HG03196 (cell line): Measurements from ENCODE around the gene RPH3AL.

Source experiments
- ATAC-seq: cut with Tn5 transposase; IDR thresholded peaks from one replicate; pipeline ENCODE4 v1.9.1; 2021; ENCODE audit not compliant: unreplicated experiment

RPH3AL gene

GRCh38 chr17:353838-354234 lies 1.2 kb upstream of the RPH3AL start:
- ATAC-seq, result no peak

- no peak for ATAC-seq
Observed at GRCh38 chr17:353213-353837, 718 bp upstream of the RPH3AL start.

DNA sequence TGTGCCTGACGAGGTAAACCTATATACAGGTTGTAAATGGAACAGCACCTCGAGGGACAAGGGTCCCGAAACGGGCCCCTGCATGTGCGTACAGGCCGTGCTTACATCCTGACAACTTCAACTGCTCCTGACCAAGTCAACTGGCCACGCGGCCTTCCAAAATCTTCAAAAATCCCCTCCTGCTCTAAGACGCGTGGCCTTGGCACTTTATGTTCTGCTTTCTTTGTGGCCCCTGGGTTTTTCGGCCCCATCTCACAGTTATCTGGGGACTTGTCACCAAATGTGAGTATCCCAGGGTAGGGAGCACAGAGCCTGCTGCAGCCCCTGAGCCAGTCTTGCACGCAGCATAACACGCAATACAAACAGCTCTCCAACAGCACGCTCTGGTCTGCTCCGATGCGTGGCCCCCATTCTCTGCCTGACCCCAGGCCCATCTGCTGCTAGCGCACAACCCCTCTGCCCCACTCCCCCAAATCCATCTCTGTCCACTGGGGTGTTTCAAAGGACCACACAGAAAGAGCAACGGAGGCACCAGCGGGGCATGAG lies 659 bp downstream of the RPH3AL start:
- no peak for ATAC-seq

- no peak for ATAC-seq
Observed at GRCh38 chr17:351449-351738, 1.2 kb downstream of the RPH3AL start.

DNA sequence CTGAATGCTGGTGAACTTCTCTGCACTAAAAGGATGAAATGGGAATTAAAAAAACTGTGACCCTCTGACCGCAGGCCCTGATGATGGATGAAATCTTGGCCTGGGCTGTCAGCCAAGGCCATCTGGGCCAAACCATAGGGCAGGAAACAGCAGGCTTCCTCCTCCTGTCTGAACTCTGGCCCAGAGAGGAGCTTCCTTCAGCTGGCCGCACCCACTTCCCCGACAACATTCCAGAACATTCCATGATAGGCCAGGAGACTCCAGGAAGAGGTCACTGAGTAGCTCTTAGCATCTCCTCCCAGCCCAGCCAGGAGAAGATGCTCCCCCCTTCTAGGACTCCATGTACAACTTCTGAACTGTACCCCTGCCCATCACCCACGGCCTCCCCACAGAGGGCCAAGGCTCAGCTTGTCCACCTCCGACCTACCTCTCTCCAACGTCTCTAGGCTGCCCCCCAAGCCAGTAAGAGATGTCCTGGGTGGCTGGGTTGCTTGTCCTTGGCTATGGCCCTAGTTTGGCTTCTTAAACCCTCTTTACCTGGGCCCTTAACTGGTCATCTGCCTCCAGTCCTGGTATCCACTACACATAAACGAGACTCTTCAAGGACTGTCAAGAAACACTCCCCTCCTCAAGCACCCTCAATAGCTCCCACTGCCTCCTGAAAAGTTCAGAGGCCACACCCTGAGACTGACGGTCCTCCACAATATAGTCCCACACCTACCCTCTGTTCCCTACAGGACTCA lies 1.7 kb downstream of the RPH3AL start:
- no peak for ATAC-seq

DNA sequence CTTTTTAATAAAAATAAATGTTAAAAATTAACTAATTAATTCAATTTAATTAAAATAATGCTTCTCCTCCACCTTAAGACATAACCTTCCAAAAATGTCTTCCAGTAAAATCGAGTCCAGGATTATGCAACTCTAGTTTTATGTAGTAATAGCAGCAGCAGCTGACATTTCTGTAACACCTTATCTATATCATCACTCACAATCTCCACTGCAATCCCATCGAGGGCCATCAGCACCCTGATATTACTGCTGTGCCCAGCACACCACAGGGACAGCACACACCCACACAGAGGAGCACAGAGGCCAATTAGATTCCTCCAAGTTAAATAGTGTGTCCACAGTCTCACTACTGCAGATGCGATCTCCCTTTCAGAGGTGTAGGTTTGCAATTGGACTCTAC lies 2.9 kb downstream of the RPH3AL start:
- ATAC-seq, result no peak

- ATAC-seq, result no peak
Observed at GRCh38 chr17:348692-349425, 3.7 kb downstream of the RPH3AL start.

GRCh38 chr17:348012-348411 lies 4.6 kb downstream of the RPH3AL start:
- no peak for ATAC-seq

GRCh38 chr17:347309-347899 lies 5.2 kb downstream of the RPH3AL start:
- no peak for ATAC-seq

- ATAC-seq, result no peak
Observed at GRCh38 chr17:345992-346785, 6.4 kb downstream of the RPH3AL start.

DNA sequence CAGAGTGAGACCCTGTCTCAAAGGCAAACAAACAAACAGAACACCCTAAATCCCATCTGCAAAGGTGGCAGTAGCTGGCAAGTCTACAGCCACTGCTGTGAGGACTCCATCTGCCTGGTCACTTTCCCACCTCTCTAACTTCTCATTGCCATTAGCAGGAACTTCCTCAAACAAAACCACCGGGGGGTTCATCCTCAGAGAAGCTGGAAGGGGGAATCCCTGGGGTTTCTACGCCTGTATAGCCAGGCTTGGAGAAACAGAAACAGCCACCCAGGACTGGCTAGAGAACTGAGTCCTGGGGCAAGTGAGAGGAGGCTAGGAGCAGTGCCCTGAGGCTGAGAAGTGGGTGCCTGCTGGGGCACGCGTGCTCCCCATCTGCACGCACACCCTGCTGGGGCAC lies 7.3 kb downstream of the RPH3AL start:
- no peak for ATAC-seq

DNA sequence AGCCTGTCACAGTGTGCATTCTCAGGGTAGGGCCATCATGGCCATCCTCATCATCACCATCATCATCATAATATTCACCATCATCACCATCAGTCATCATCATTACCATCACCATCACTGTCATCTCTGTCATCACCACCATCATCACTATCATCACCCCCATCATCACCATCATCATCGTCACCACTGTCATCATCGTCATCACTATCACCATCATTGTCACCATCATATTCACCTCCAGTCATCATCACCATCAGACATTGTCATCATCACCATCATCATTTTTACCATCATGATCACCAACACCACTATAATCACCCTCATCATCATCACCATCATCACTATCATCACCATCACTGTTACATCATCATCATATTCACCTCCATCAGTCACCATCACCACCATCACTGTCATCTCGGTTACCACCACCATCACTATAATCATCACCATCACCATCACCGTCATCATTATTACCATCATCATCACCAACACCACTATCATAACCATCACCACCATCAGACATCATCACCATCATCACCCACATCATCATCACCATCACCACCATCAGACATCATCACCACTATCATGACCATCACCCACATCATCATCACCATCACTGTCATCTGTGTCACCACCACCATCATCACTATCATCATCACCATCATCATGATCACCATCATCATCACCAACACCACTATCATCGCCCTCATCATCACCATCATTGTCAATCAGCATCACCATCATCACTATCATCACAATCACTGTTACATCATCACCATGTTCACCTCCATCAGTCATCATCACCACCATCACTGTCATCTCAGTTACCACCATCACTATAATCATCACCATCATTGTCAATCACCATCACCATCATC lies 8.5 kb downstream of the RPH3AL start:
- no peak for ATAC-seq

GRCh38 chr17:343211-343610 lies 9.4 kb downstream of the RPH3AL start:
- ATAC-seq, result no peak

DNA sequence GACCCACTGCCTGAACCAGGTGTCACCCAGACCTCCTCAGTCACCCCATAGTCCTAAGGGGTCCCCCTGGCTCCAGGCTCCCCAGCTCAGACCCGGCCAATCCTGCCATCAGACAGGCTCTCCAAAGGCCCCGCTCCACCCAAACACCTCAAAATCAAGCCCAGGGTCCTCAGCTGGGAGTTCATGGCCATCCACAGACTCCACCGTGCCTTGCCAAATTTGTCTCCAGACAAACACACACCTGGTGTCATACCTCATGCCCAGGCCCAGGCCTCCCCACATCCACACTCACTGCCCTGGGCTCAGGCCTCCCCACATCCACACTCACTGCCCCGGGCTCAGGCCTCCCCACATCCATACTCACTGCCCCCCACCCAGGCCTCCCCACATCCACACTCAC lies 12.5 kb downstream of the RPH3AL start:
- ATAC-seq, result no peak

- no peak for ATAC-seq
Observed at GRCh38 chr17:339193-340061, 13.2 kb downstream of the RPH3AL start.

DNA sequence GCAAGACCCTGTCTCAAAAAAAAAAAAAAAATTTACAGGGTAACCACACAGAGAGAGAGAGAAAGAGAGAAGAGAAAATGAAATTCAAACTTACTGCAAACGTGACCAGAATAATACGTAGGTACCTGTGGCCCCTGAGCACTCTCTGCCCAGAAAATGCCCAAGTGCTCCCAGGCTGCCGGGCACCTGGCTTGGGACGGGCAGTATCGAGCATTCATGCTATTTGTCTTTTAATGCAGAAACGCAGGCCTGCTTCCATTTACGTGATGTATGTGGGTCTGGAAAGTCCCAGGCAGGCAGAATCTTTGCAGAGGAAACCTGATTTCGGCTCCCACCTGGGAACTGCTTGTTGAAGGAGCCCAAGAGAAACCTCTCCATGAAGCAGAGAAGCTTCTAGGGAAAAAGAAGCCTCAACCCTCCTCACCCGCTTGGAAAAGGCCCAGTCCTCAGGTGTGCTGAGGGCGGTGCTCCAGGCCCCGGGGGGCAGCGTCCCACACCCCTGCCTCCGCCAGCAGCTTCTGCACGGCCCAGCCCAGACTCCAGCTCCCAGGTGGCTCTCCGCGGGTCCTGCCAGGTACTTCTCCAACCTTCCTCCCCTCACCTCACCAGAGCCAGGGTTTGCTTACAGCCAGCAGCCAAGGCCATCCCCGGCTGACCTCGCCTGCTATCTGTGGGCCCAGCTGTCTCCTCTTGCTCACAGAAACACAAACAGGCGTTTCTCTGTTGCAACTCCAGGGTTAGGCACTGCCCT lies 14.0 kb downstream of the RPH3AL start:
- ATAC-seq, result no peak

GRCh38 chr17:337866-338265 lies 14.7 kb downstream of the RPH3AL start:
- no peak for ATAC-seq

- no peak for ATAC-seq
Observed at GRCh38 chr17:337453-337852, 15.2 kb downstream of the RPH3AL start.
